ENCODE measurements around the gene EXOC3L2. TPM values are rescaled to one million over a fixed set of nuclear protein-coding genes. Genes with fewer than 3 reads are reported as not detected.
A peak's percentile ranks its signal among the peaks of the same experiment; 100 is the strongest.

Gene EXOC3L2
- total RNA-seq, 1 experiment from 2014 or later: 2.2 TPM

DNA sequence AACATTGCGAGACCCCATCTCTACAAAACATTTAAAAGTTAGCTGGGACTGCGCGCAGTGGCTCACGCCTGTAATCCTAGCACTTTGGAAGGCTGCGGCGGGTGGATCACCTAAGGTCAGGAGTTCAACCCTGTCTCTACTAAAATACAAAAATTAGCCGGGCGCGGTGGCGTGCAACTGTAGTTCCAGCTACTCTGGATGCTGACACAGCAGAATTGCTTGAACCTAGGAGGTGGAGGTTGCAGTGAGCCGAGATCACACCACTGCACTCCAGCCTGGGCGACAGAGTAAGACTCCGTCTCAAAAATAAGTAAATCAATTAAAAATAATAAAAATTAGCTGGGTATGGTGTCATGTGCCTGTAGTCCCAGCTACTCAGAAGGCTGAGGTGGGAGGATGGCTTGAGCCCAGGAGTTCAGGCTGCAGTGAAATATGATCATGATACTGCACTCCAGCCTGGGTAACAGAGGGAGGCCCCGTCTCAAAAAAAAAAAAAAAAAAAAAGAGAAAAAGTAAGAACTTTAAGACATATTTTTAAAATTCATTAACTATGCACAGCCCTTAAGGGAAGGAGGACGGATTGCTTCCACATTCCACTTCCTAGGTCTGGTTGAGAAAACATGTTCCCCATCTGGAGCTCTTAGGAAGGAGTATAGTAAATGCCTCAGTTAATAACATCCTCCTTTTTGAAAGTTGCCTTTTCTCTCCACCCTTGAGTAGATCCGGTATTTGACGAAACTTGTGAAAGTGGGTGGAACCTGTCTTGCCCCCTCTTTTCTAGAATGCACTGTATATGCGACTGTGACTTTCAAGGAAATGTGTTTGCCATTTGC is 26.1 kb downstream of the EXOC3L2 start:
- Histone ChIP-seq H3K36me3 (replicated peaks; ENCODE audit: control insufficient read depth, insufficient read depth, low read length) (no peaks in the 10 kb centered on the region), H3K27me3 (ENCODE audit: control insufficient read depth, insufficient read depth, low read length) (peaks cover 29% of the 10 kb centered on the region), H3K4me3 (ENCODE audit: insufficient read depth, low read depth, low read length) (no peak overlapping the region)
- no peak for DNase-seq

GRCh38 chr19:45218426-45218825 is 26.8 kb downstream of the EXOC3L2 start:
- no peak overlapping the region; the same call in 1 of the 2 replicates for H3K4me3 ChIP-seq (ENCODE audit: insufficient read depth, low read depth, low read length)
- no peak for DNase-seq
- H3K27me3 ChIP-seq (ENCODE audit: control insufficient read depth, insufficient read depth, low read length): peaks cover 29% of the 10 kb centered on the region
- H3K36me3 ChIP-seq (replicated peaks; ENCODE audit: control insufficient read depth, insufficient read depth, low read length): no peaks in the 10 kb centered on the region

DNA sequence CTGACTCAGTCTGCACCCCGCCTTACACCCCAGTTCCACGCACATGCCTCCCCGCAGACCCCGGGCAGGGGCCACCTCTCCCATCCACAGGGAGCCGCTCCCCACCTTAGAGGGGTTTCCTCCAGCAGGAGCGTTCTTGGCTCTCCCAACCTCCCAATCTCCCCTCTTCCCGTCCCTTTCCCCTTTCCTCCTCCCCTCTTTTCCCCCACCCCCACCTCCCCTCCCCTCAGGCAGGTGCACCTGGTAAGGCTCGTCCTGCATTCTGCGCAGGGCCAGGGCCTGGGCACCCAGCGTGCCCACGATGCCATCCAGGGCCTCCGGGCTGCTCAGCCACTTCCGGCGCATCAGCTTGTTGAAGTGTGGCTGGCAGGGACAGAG is 27.3 kb downstream of the EXOC3L2 start:
- Histone ChIP-seq H3K27me3 (ENCODE audit: control insufficient read depth, insufficient read depth, low read length) (peaks cover 29% of the 10 kb centered on the region), H3K4me3 (ENCODE audit: insufficient read depth, low read depth, low read length) (peak overlapping the region; percentile 41; the same call in 1 of the 2 replicates), H3K36me3 (replicated peaks; ENCODE audit: control insufficient read depth, insufficient read depth, low read length) (no peaks in the 10 kb centered on the region)
- peak; percentile 65 for DNase-seq

DNA sequence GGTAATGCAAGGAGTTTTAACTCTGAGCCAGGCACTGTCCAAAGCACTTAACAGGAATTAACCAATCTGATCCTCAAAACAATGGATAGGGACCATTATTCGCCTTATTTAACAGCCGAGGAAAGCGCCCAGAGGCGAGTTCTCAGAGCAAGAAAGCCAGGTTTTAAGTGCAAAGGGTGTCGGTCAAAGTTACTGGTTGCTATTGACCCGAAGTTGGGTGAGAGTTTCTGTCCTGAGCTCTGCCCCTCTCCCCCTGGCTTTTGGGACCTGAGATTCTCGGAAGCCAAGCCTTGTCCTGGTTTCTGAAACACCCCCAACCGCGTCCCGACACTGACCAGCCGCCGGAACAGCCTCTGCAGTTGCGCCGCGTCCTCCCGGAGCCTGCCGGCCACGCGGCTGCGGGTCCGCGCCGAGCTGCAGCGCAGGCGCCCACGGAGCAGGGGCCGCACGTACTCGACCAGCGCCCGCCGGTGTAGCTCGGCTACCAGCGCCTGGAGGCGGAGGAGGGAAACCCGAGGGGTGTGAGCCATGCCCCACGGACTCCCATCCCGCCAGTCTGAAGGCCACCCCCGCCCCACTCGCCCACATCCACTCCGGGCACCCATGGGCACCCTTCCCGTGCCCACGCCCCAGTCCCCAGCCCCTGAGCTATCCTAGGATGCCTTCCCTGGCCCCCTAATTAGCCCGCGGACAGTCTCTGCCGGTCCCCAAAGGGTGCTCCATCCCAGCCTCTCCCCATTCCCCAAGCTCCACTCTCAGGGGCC is 27.8 kb downstream of the EXOC3L2 start:
- Histone ChIP-seq H3K36me3 (replicated peaks; ENCODE audit: control insufficient read depth, insufficient read depth, low read length) (no peaks in the 10 kb centered on the region), H3K27me3 (ENCODE audit: control insufficient read depth, insufficient read depth, low read length) (peaks cover 29% of the 10 kb centered on the region), H3K4me3 (ENCODE audit: insufficient read depth, low read depth, low read length) (peak overlapping the region; percentile 41)
- peak; percentile 64 for DNase-seq

- DNase-seq: no peak
- Histone ChIP-seq H3K27me3 (ENCODE audit: control insufficient read depth, insufficient read depth, low read length) (peaks cover 28% of the 10 kb centered on the region), H3K36me3 (replicated peaks; ENCODE audit: control insufficient read depth, insufficient read depth, low read length) (no peaks in the 10 kb centered on the region), H3K4me3 (ENCODE audit: insufficient read depth, low read depth, low read length) (no peak overlapping the region)
Measured at GRCh38 chr19:45216667-45217066, 28.5 kb downstream of the EXOC3L2 start.

- peaks cover 28% of the 10 kb centered on the region for H3K27me3 ChIP-seq (ENCODE audit: control insufficient read depth, insufficient read depth, low read length)
- peak; percentile 83 for DNase-seq
- peak overlapping the region; percentile 31 for H3K4me3 ChIP-seq (ENCODE audit: insufficient read depth, low read depth, low read length)
- H3K36me3 ChIP-seq (replicated peaks; ENCODE audit: control insufficient read depth, insufficient read depth, low read length): no peaks in the 10 kb centered on the region
Measured at GRCh38 chr19:45215391-45216191, 29.6 kb downstream of the EXOC3L2 start.

GRCh38 chr19:45213031-45213430 is 32.2 kb downstream of the EXOC3L2 start:
- Histone ChIP-seq H3K27me3 (ENCODE audit: control insufficient read depth, insufficient read depth, low read length) (peaks cover 25% of the 10 kb centered on the region), H3K4me3 (ENCODE audit: insufficient read depth, low read depth, low read length) (no peak overlapping the region), H3K36me3 (replicated peaks; ENCODE audit: control insufficient read depth, insufficient read depth, low read length) (no peaks in the 10 kb centered on the region)
- peak; percentile 63 for DNase-seq

- H3K27me3 ChIP-seq (ENCODE audit: control insufficient read depth, insufficient read depth, low read length): peaks cover 15% of the 10 kb centered on the region
- no peaks in the 10 kb centered on the region for H3K36me3 ChIP-seq (replicated peaks; ENCODE audit: control insufficient read depth, insufficient read depth, low read length)
- peak; percentile 60 for DNase-seq
- no peak overlapping the region for H3K4me3 ChIP-seq (ENCODE audit: insufficient read depth, low read depth, low read length)
Measured at GRCh38 chr19:45211751-45212381, 33.3 kb downstream of the EXOC3L2 start.

GRCh38 chr19:45206328-45206727 is 38.9 kb downstream of the EXOC3L2 start:
- no peak for DNase-seq
- Histone ChIP-seq H3K36me3 (replicated peaks; ENCODE audit: control insufficient read depth, insufficient read depth, low read length) (no peaks in the 10 kb centered on the region), H3K4me3 (ENCODE audit: insufficient read depth, low read depth, low read length) (no peak overlapping the region), H3K27me3 (ENCODE audit: control insufficient read depth, insufficient read depth, low read length) (no peaks in the 10 kb centered on the region)

DNA sequence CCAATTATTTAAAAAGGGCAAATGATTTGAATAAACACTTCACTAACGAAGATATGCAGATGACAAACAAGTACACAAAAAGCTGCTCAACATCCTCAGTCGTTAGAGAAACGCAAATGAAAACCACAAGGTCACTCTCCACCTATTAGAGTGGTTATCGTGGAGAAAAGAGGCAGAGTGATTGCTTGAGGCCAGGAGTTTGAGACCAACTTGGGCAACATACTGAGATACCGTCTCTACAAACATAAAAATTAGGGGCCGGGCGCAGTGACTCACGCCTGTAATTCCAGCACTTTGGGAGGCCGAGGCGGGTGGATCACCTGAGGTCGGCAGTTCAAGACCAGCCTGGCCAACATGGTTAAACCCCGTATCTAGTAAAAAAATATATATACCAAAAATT is 39.4 kb downstream of the EXOC3L2 start:
- no peak for DNase-seq
- no peak overlapping the region for H3K4me3 ChIP-seq (ENCODE audit: insufficient read depth, low read depth, low read length)
- no peaks in the 10 kb centered on the region for H3K36me3 ChIP-seq (replicated peaks; ENCODE audit: control insufficient read depth, insufficient read depth, low read length)
- H3K27me3 ChIP-seq (ENCODE audit: control insufficient read depth, insufficient read depth, low read length): no peaks in the 10 kb centered on the region

GRCh38 chr19:45202637-45203036 is 42.6 kb downstream of the EXOC3L2 start:
- DNase-seq: no peak
- Histone ChIP-seq H3K27me3 (ENCODE audit: control insufficient read depth, insufficient read depth, low read length) (no peaks in the 10 kb centered on the region), H3K36me3 (replicated peaks; ENCODE audit: control insufficient read depth, insufficient read depth, low read length) (no peaks in the 10 kb centered on the region), H3K4me3 (ENCODE audit: insufficient read depth, low read depth, low read length) (no peak overlapping the region)

GRCh38 chr19:45200568-45200967 is 44.6 kb downstream of the EXOC3L2 start:
- peak; percentile 52 for DNase-seq

DNA sequence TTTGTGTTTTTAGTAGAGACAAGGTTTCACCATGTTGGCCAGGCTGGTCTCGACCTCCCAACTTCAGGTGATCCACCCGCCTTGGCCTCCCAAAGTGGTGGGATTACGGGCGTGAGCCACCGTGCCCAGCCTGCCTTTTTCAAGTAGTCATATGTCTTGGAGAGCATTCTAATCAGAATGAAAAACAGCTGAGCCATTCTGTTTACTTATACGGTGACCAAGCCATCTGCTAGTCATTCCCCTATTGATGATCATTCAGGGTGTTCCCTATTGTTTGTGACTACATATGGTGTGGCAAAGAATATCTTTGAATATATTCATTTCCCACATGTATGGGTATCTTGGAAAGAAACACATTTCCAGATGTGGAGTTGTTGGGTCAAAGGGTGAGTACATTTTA is 49.4 kb downstream of the EXOC3L2 start:
- no peaks in the 10 kb centered on the region for H3K36me3 ChIP-seq (replicated peaks; ENCODE audit: control insufficient read depth, insufficient read depth, low read length)
- no peak for DNase-seq
- no peaks in the 10 kb centered on the region for H3K27me3 ChIP-seq (ENCODE audit: control insufficient read depth, insufficient read depth, low read length)
- no peak overlapping the region for H3K4me3 ChIP-seq (ENCODE audit: insufficient read depth, low read depth, low read length)

More at GRCh38 chr19:45200568-45200967, 44.6 kb downstream of the EXOC3L2 start:
- no peaks in the 10 kb centered on the region for H3K27me3 ChIP-seq (ENCODE audit: control insufficient read depth, insufficient read depth, low read length)
- H3K4me3 ChIP-seq (ENCODE audit: insufficient read depth, low read depth, low read length): no peak overlapping the region
- H3K36me3 ChIP-seq (replicated peaks; ENCODE audit: control insufficient read depth, insufficient read depth, low read length): no peaks in the 10 kb centered on the region

DNA sequence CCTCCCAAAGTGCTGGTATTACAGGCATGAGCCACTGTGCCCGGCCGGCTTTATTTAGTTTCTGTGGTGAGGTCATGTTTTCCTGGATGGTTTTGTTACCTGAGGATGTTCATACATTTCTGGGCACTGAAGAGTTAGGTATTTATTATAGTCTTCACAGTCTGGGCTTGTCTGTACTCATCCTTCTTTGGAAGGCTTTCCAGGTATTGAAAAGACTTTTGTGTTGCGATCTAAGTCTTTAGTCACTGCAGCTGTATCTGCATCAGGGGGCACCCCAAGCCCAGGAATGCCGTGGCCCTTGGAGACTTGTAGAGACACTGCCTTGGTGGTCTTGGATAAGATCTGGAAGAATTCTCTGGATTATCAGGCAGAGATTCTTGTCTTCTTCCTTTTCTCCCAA is 53.8 kb downstream of the EXOC3L2 start:
- H3K4me3 ChIP-seq (ENCODE audit: insufficient read depth, low read depth, low read length): no peak overlapping the region
- H3K27me3 ChIP-seq (ENCODE audit: control insufficient read depth, insufficient read depth, low read length): no peaks in the 10 kb centered on the region
- DNase-seq: peak; percentile 10
- H3K36me3 ChIP-seq (replicated peaks; ENCODE audit: control insufficient read depth, insufficient read depth, low read length): no peaks in the 10 kb centered on the region

All from H7 (cell line).